GM21515 (cell line): ENCODE results near the gene DPPA3.
"Not testable (repeated sequence)": the region's sequence is repeated elsewhere in the genome, so short reads cannot be mapped to it uniquely, and the experiment has no call there.

Experiments used
- ATAC-seq: cut with Tn5 transposase; IDR thresholded peaks from one replicate; pipeline ENCODE4 v1.9.1; 2021; ENCODE audit not compliant: unreplicated experiment

Gene DPPA3

GRCh38 chr12:7711133-7711532 lies at the start of gene DPPA3:
Gene DPPA3 (plus strand): TSS chr12:7711433. CDS start chr12:7711571, 138 bp downstream.
- no peak for ATAC-seq

GRCh38 chr12:7661741-7662140 lies 49.5 kb upstream of the DPPA3 start:
- no peak for ATAC-seq

GRCh38 chr12:7666595-7666994 lies 44.6 kb upstream of the DPPA3 start:
- ATAC-seq: no peak

- ATAC-seq: no peak
These were observed 44.1 kb upstream of the DPPA3 start for GRCh38 chr12:7667125-7667524.

- ATAC-seq: no peak
These were observed 43.1 kb upstream of the DPPA3 start for GRCh38 chr12:7668171-7668570.

GRCh38 chr12:7675455-7675854 lies 35.8 kb upstream of the DPPA3 start:
- ATAC-seq: not testable (repeated sequence)

GRCh38 chr12:7677432-7677888 lies 33.8 kb upstream of the DPPA3 start:
- ATAC-seq: not testable (repeated sequence)

GRCh38 chr12:7678744-7679143 lies 32.5 kb upstream of the DPPA3 start:
- ATAC-seq: no peak

- ATAC-seq: no peak
These were observed 31.8 kb upstream of the DPPA3 start for GRCh38 chr12:7679251-7680045.

GRCh38 chr12:7681535-7681934 lies 29.7 kb upstream of the DPPA3 start:
- no peak for ATAC-seq

GRCh38 chr12:7693793-7694192 lies 17.4 kb upstream of the DPPA3 start:
- no peak for ATAC-seq

GRCh38 chr12:7694556-7695236 lies 16.5 kb upstream of the DPPA3 start:
- ATAC-seq: no peak

- ATAC-seq: no peak
These were observed 16.0 kb upstream of the DPPA3 start for GRCh38 chr12:7695237-7695560.

GRCh38 chr12:7695566-7696197 lies 15.6 kb upstream of the DPPA3 start, which contains the start of gene GDF3:
Gene GDF3 (minus strand): TSS chr12:7695775. CDS start chr12:7695728, 47 bp downstream.
- ATAC-seq: no peak

GRCh38 chr12:7705846-7706245 lies 5.4 kb upstream of the DPPA3 start:
- no peak for ATAC-seq

- no peak for ATAC-seq
These were observed 1.1 kb upstream of the DPPA3 start for GRCh38 chr12:7709969-7710675.

GRCh38 chr12:7712841-7713442 lies 1.7 kb downstream of the DPPA3 start:
- no peak for ATAC-seq

GRCh38 chr12:7716381-7716780 lies 5.1 kb downstream of the DPPA3 start:
- ATAC-seq: no peak

GRCh38 chr12:7719946-7720730 lies 8.9 kb downstream of the DPPA3 start:
- ATAC-seq: no peak

GRCh38 chr12:7723926-7724325 lies 12.7 kb downstream of the DPPA3 start:
- ATAC-seq: no peak
